Prostate gland (tissue), 2 donors: ENCODE measurements around the gene KCTD1. TPM values are rescaled to one million over a fixed set of nuclear protein-coding genes. Genes with fewer than 3 reads are reported as not detected.

Source experiments
- DNase-seq: peaks from one replicate; pipeline ENCODE4 v3.0.0-alpha.2; 2019; ENCODE audit warnings: low spot score
- H3K27ac ChIP-seq, 2 donors: fragments of 200-600 bp; sonication (generic); 2 replicates each; pipeline ENCODE4 v1.5.1; 2017 to 2019
- H3K27me3 ChIP-seq: fragments of 200-600 bp; sonication (generic); replicated peaks from 2 replicates; pipeline ENCODE4 v1.5.1; 2019; ENCODE audit not compliant: insufficient read depth
- H3K36me3 ChIP-seq, 2 donors: fragments of 200-600 bp; sonication (generic); 1 replicate in 1 of 2; 2 replicates in 1 of 2; pipeline versions ENCODE4 v1.5.1 to v1.8.1; 2017 to 2019
- H3K4me1 ChIP-seq: fragments of 200-600 bp; sonication (generic); replicated peaks from 2 replicates; pipeline ENCODE4 v1.5.1; 2019
- H3K4me3 ChIP-seq, 2 donors: fragments of 200-600 bp; sonication (generic); 2 replicates each; pipeline ENCODE4 v1.5.1; 2017 to 2019
- H3K9me3 ChIP-seq: fragments of 200-600 bp; sonication (generic); 2 replicates; pipeline ENCODE4 v1.5.1; 2017
- POLR2A ChIP-seq: fragments of 450-650 bp; IDR thresholded peaks from one replicate; pipeline ENCODE4 v1.6.1; 2016; ENCODE audit warnings: antibody characterized with exemption, mild to moderate bottlenecking
- POLR2AphosphoS5 ChIP-seq: sonication (generic); formaldehyde crosslinking; IDR thresholded peaks from one replicate; pipeline ENCODE4 v1.6.1; 2017; ENCODE audit warnings: antibody characterized with exemption
- WGBS: methylation state at CpG from one replicate; pipeline ENCODE4 v1.1.5; 2018; 5-methylcytosine and 5-hydroxymethylcytosine counted together
- intact Hi-C: fragments of 100-400 bp; cut with DNase I; formaldehyde crosslinking; loops from one replicate; pipeline ENCODE4 v1.14.2; 2022
- total RNA-seq, 2 donors: library from RNA; depleted of rRNA; stranded (reverse); fragments of >200 nt; gene quantifications; one replicate each; pipeline ENCODE4 v1.1.0, GENCODE V29; 2016
- TF ChIP-seq, protein P1 (sequence below), 4 experiments: fragments of 200-600 bp in 2 of 4; fragments of 450-650 bp in 2 of 4; sonication (generic) in 2 of 4; IDR thresholded peaks; 1 replicate in 3 of 4; 2 replicates in 1 of 4; pipeline ENCODE4 v1.5.1; 2016 to 2019; ENCODE audit warnings: antibody characterized with exemption in 4 of 4, mild to moderate bottlenecking in 2 of 4, moderate library complexity in 2 of 4

Gene KCTD1
- total RNA-seq, 2 donors from 2014 or later: 24.7 to 40.5 TPM

DNA sequence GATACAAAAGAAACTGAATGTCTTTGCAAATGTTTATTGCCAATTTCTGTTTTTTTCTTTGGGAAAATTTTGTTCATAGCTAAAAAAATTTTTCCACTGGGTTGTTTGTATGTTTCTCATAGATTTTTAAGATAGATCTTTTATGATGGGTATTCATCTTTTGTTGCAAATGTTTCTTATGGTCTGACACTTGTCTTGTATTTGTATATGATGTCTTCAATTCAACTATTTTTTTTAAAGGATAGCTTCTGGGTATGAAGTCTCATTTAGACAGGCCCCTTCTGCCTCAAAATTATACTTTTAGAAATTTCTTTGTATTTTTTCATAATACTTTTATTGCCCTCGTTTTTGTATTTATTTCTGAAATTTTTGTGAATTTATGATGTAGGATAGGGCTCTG lies 73.8 kb downstream of the KCTD1 start:
- TF ChIP-seq POLR2A (no peak), POLR2AphosphoS5 (no peak)
- TF ChIP-seq, protein P1, sequence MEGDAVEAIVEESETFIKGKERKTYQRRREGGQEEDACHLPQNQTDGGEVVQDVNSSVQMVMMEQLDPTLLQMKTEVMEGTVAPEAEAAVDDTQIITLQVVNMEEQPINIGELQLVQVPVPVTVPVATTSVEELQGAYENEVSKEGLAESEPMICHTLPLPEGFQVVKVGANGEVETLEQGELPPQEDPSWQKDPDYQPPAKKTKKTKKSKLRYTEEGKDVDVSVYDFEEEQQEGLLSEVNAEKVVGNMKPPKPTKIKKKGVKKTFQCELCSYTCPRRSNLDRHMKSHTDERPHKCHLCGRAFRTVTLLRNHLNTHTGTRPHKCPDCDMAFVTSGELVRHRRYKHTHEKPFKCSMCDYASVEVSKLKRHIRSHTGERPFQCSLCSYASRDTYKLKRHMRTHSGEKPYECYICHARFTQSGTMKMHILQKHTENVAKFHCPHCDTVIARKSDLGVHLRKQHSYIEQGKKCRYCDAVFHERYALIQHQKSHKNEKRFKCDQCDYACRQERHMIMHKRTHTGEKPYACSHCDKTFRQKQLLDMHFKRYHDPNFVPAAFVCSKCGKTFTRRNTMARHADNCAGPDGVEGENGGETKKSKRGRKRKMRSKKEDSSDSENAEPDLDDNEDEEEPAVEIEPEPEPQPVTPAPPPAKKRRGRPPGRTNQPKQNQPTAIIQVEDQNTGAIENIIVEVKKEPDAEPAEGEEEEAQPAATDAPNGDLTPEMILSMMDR (IDR thresholded peaks at IDR 0.05): no peak
- intact Hi-C loops: no loop called here
- Histone ChIP-seq H3K4me1 (no peaks in the 10 kb centered on the region), H3K27me3 (no peaks in the 10 kb centered on the region), H3K36me3 (no peaks in the 10 kb centered on the region), H3K27ac (no peak overlapping the region), H3K4me3 (no peak overlapping the region), H3K9me3 (no peaks in the 10 kb centered on the region)
- WGBS: 100% methylated on average over 1 of the region's 1 CpG
- DNase-seq: no peak

DNA sequence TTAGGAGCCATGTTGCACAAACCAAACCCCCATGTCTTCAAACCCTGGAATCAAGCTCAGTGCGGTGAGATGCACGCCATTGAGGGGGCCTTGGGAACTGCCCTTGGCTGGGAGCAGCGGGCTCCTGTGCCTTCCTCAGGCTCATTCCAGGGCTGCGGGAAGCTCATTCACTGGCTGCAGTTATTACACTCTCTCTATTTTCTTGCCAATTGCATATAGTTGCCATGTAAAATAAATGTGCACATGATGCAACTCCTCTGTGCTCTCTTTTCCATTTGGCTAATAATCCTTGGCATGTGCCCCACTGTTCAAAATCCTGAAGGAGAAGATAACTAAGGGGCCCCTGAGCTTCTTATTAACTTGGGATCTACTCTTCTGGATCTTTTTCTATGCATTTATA lies 74.7 kb downstream of the KCTD1 start:
- no peaks in the 10 kb centered on the region for H3K36me3 ChIP-seq
- no peaks in the 10 kb centered on the region for H3K4me1 ChIP-seq
- 72% methylated on average over 4 of the region's 4 CpGs for WGBS
- DNase-seq: no peak
- H3K9me3 ChIP-seq: no peaks in the 10 kb centered on the region
- intact Hi-C loops: no loop called here
- no peak overlapping the region for H3K4me3 ChIP-seq
- H3K27me3 ChIP-seq: no peaks in the 10 kb centered on the region
- no peak for TF ChIP-seq POLR2A
- TF ChIP-seq, protein P1 (IDR thresholded peaks at IDR 0.05): no peak
- TF ChIP-seq POLR2AphosphoS5: no peak
- H3K27ac ChIP-seq: no peak overlapping the region

DNA sequence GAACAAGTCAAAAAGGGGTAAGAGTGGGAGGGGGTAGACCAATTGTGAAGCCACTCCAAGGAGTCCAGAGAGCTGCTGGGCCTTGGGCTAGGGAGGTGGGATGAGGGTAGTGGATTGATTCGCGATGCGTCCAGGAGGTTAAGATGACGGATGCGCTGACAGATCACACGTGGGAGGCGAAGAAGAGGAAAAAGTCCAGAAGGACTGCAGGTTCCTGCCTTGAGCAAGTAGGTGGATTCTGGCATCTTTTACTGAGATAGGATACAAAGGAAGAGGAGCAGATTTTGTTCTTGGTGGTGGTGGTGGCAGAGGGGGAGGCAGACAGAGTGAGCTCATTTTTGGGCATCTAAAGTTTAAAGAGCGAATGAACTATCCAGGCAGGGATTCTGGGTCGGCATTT lies 76.5 kb downstream of the KCTD1 start:
- intact Hi-C loops: no loop called here
- no peak overlapping the region for H3K4me3 ChIP-seq
- H3K27ac ChIP-seq: no peak overlapping the region
- no peaks in the 10 kb centered on the region for H3K4me1 ChIP-seq
- H3K9me3 ChIP-seq: no peaks in the 10 kb centered on the region
- TF ChIP-seq, protein P1 (IDR thresholded peaks at IDR 0.05): no peak
- TF ChIP-seq POLR2A (no peak), POLR2AphosphoS5 (no peak)
- 92% methylated on average over 9 of the region's 9 CpGs for WGBS
- no peak for DNase-seq
- no peaks in the 10 kb centered on the region for H3K27me3 ChIP-seq
- no peaks in the 10 kb centered on the region for H3K36me3 ChIP-seq

DNA sequence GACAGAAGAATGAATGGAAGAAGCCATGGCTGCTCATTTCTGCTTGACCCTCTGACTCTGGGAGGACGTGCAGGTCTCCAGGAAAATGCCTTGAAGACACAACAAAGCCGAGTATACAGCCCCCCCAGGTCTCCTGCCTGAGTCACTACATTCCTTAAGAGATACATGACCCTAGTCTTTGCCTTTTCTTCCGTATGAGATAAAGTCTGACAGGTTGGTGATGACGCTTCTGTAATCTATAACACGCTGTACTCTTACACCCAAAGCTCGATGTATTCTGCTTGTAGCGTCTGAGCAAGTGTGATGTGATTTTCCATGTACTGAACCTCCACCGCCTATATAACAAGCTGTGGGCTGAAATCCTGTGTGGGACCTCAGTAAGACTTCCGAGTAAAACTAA lies 77.3 kb downstream of the KCTD1 start:
- H3K27me3 ChIP-seq: no peaks in the 10 kb centered on the region
- WGBS: 86% methylated on average over 9 of the region's 9 CpGs
- no peaks in the 10 kb centered on the region for H3K4me1 ChIP-seq
- TF ChIP-seq POLR2A (no peak), POLR2AphosphoS5 (no peak)
- TF ChIP-seq, protein P1 (IDR thresholded peaks at IDR 0.05): no peak
- DNase-seq: no peak
- intact Hi-C loops: no loop called here
- no peak overlapping the region for H3K4me3 ChIP-seq
- H3K9me3 ChIP-seq: no peaks in the 10 kb centered on the region
- no peaks in the 10 kb centered on the region for H3K36me3 ChIP-seq
- no peak overlapping the region for H3K27ac ChIP-seq

DNA sequence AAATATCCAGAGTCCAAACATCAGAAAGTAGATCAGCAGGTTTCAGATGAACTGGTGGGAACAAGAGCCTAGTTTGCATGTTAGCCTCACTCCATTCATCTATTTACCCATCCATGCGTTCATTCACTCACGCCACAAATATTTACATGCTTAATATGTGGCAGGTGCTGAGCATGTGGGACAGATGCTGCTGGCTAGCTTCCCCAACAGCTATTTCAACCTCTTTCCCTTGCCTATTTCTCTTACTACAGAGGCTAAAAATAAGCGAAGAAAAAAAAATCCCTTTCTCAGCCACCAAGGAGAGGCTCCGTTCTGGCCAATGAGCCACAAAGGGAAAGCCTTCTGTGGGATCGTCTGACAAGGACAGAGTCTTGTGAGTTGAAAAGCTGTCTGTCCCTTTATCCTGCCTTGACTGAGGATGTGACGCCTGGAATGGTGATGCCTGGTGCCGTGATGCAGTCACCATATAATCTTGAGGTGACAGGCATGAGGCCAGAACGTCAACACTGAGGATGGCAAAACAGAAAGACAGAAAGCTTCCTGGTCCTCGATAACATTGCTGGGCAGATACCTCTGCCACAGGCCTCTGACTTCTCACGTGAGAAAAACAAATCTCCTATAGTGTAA lies 78.2 kb downstream of the KCTD1 start:
- no peak overlapping the region for H3K27ac ChIP-seq
- H3K36me3 ChIP-seq: no peaks in the 10 kb centered on the region
- H3K4me3 ChIP-seq: no peak overlapping the region
- TF ChIP-seq POLR2AphosphoS5: no peak
- TF ChIP-seq, protein P1 (IDR thresholded peaks at IDR 0.05): no peak
- TF ChIP-seq POLR2A: no peak
- H3K4me1 ChIP-seq: no peaks in the 10 kb centered on the region
- 57% methylated on average over 10 of the region's 10 CpGs for whole genome bisulfite sequencing
- H3K27me3 ChIP-seq: no peaks in the 10 kb centered on the region
- H3K9me3 ChIP-seq: no peaks in the 10 kb centered on the region
- intact Hi-C loops: no loop called here
- DNase-seq: no peak
